Mucosa of rectum (tissue), 2 donors: ENCODE measurements around the gene MYOG.

Experiments
- H3K27ac ChIP-seq, 2 donors: one replicate each; pipeline ENCODE4 v1.7.0; 2013; ENCODE audit warnings: inconsistent platforms in 2 of 2, low read depth in 2 of 2, low read length in 2 of 2
- H3K27me3 ChIP-seq, 2 donors: one replicate each; pipeline ENCODE4 v1.7.0; 2013; ENCODE audit warnings: low read length in 2 of 2; ENCODE audit not compliant: control insufficient read depth in 2 of 2, insufficient read depth in 2 of 2
- H3K36me3 ChIP-seq, 2 donors: one replicate each; pipeline ENCODE4 v1.7.0; 2013; ENCODE audit warnings: low read length in 2 of 2; ENCODE audit not compliant: control insufficient read depth in 2 of 2, insufficient read depth in 2 of 2
- H3K4me1 ChIP-seq, 2 donors: one replicate each; pipeline ENCODE4 v1.7.0; 2013; ENCODE audit warnings: low read length in 2 of 2, mild to moderate bottlenecking in 1 of 2; ENCODE audit not compliant: control insufficient read depth in 2 of 2, insufficient read depth in 2 of 2
- H3K4me3 ChIP-seq, 2 donors: one replicate each; pipeline ENCODE4 v1.7.0; 2013; ENCODE audit warnings: low read length in 2 of 2
- H3K9ac ChIP-seq, 2 donors: one replicate each; pipeline ENCODE4 v1.7.0; 2013; ENCODE audit warnings: low read length in 2 of 2, low read depth in 1 of 2, mild to moderate bottlenecking in 1 of 2
- H3K9me3 ChIP-seq, 2 donors: one replicate each; pipeline ENCODE4 v1.7.0; 2013; ENCODE audit warnings: low read length in 2 of 2; ENCODE audit not compliant: control insufficient read depth in 2 of 2
- donor health status: healthy.
- donor health status: Normal muscosa, but diverticular disease.

Gene MYOG

GRCh38 chr1:203116091-203116820 is 30.4 kb upstream of the MYOG start:
- Histone ChIP-seq H3K4me3 (no peak overlapping the region), H3K27ac (no peak overlapping the region), H3K27me3 (peaks cover 10 to 20% of the 10 kb centered on the region in 2 donors), H3K9me3 (no peaks in the 10 kb centered on the region), H3K36me3 (no peaks in the 10 kb centered on the region), H3K4me1 (no peaks in the 10 kb centered on the region), H3K9ac (no peak overlapping the region)

- Histone ChIP-seq H3K36me3 (no peaks in the 10 kb centered on the region), H3K4me1 (no peaks in the 10 kb centered on the region), H3K27me3 (peaks cover 11 to 16% of the 10 kb centered on the region in 2 donors), H3K9me3 (no peaks in the 10 kb centered on the region), H3K27ac (no peak overlapping the region), H3K4me3 (no peak overlapping the region), H3K9ac (no peak overlapping the region)
Measured at GRCh38 chr1:203114202-203114601, 28.4 kb upstream of the MYOG start.

GRCh38 chr1:203113308-203113707 is 27.5 kb upstream of the MYOG start:
- Histone ChIP-seq H3K9ac (no peak overlapping the region), H3K27me3 (peaks cover 4 to 13% of the 10 kb centered on the region in 2 donors), H3K4me1 (no peaks in the 10 kb centered on the region), H3K36me3 (no peaks in the 10 kb centered on the region), H3K9me3 (no peaks in the 10 kb centered on the region), H3K4me3 (no peak overlapping the region), H3K27ac (no peak overlapping the region)

- H3K9ac ChIP-seq = no peak overlapping the region
- H3K36me3 ChIP-seq = no peaks in the 10 kb centered on the region
- H3K4me3 ChIP-seq = no peak overlapping the region
- no peaks in the 10 kb centered on the region for H3K4me1 ChIP-seq
- no peaks in the 10 kb centered on the region for H3K9me3 ChIP-seq
- H3K27me3 ChIP-seq = peaks cover 2 to 13% of the 10 kb centered on the region in 2 donors
- H3K27ac ChIP-seq = no peak overlapping the region
Measured at GRCh38 chr1:203112475-203112874, 26.7 kb upstream of the MYOG start.

- Histone ChIP-seq H3K27ac (no peak overlapping the region), H3K4me1 (no peaks in the 10 kb centered on the region), H3K4me3 (no peak overlapping the region), H3K36me3 (no peaks in the 10 kb centered on the region), H3K9me3 (no peaks in the 10 kb centered on the region), H3K27me3 (peaks cover 0 to 6% of the 10 kb centered on the region in 2 donors), H3K9ac (no peak overlapping the region)
Measured at GRCh38 chr1:203104789-203105390, 19.1 kb upstream of the MYOG start.

- Histone ChIP-seq H3K9ac (no peak overlapping the region), H3K27ac (no peak overlapping the region), H3K4me1 (no peaks in the 10 kb centered on the region), H3K9me3 (no peaks in the 10 kb centered on the region), H3K36me3 (no peaks in the 10 kb centered on the region), H3K4me3 (no peak overlapping the region), H3K27me3 (peaks cover 3 to 6% of the 10 kb centered on the region in 2 donors)
Measured at GRCh38 chr1:203103829-203104495, 18.1 kb upstream of the MYOG start.

- no peak overlapping the region for H3K4me3 ChIP-seq
- H3K4me1 ChIP-seq = no peaks in the 10 kb centered on the region
- H3K36me3 ChIP-seq = no peaks in the 10 kb centered on the region
- no peak overlapping the region for H3K9ac ChIP-seq
- no peak overlapping the region for H3K27ac ChIP-seq
- H3K27me3 ChIP-seq = peaks cover 3 to 4% of the 10 kb centered on the region in 2 donors
- no peaks in the 10 kb centered on the region for H3K9me3 ChIP-seq
Measured at GRCh38 chr1:203103216-203103615, 17.4 kb upstream of the MYOG start.

GRCh38 chr1:203101813-203102634 is 16.2 kb upstream of the MYOG start:
- no peak overlapping the region for H3K4me3 ChIP-seq
- H3K9me3 ChIP-seq = no peaks in the 10 kb centered on the region
- no peak overlapping the region for H3K9ac ChIP-seq
- peaks cover 3 to 4% of the 10 kb centered on the region in 2 donors for H3K27me3 ChIP-seq
- no peak overlapping the region for H3K27ac ChIP-seq
- no peaks in the 10 kb centered on the region for H3K4me1 ChIP-seq
- no peaks in the 10 kb centered on the region for H3K36me3 ChIP-seq

- no peak overlapping the region for H3K9ac ChIP-seq
- no peaks in the 10 kb centered on the region for H3K9me3 ChIP-seq
- H3K4me3 ChIP-seq = no peak overlapping the region
- no peaks in the 10 kb centered on the region for H3K4me1 ChIP-seq
- no peak overlapping the region for H3K27ac ChIP-seq
- H3K36me3 ChIP-seq = no peaks in the 10 kb centered on the region
- H3K27me3 ChIP-seq = peaks cover 3 to 4% of the 10 kb centered on the region in 2 donors
Measured at GRCh38 chr1:203100516-203100869, 14.7 kb upstream of the MYOG start.
